Glutamatergic neuron (in vitro differentiated cells): ENCODE results near the gene SMARCD3. TPM values are rescaled to one million over a fixed set of nuclear protein-coding genes. Genes with fewer than 3 reads are reported as not detected.

Experiments
- DNase-seq: peaks from one replicate; pipeline ENCODE4 v3.0.0; 2022
- H3K27ac Mint-ChIP-seq: one replicate; pipeline ENCODE4 v1.8.0; 2020; ENCODE audit warnings: mild to moderate bottlenecking, mixed read lengths, inconsistent platforms; ENCODE audit not compliant: unreplicated experiment
- H3K27me3 Mint-ChIP-seq: one replicate; pipeline ENCODE4 v1.8.0; 2020; ENCODE audit warnings: mild to moderate bottlenecking, moderate library complexity, mixed read lengths, inconsistent platforms; ENCODE audit not compliant: unreplicated experiment
- H3K36me3 Mint-ChIP-seq: one replicate; pipeline ENCODE4 v1.8.0; 2020; ENCODE audit warnings: mild to moderate bottlenecking, mixed read lengths, inconsistent platforms; ENCODE audit not compliant: unreplicated experiment
- H3K4me1 Mint-ChIP-seq: one replicate; pipeline ENCODE4 v1.8.0; 2020; ENCODE audit warnings: mild to moderate bottlenecking, low read depth, mixed read lengths, inconsistent platforms; ENCODE audit not compliant: unreplicated experiment
- H3K4me3 Mint-ChIP-seq: one replicate; pipeline ENCODE4 v1.8.0; 2020; ENCODE audit warnings: mild to moderate bottlenecking, mixed read lengths, inconsistent platforms; ENCODE audit not compliant: unreplicated experiment
- H3K9me3 Mint-ChIP-seq: one replicate; pipeline ENCODE4 v1.8.0; 2020; ENCODE audit warnings: mild to moderate bottlenecking, moderate library complexity, mixed read lengths, inconsistent platforms; ENCODE audit not compliant: unreplicated experiment
- CTCF ChIP-seq: fragments of 200-600 bp; sonication (generic); IDR thresholded peaks from one replicate; pipeline ENCODE4 v1.5.0; 2021; ENCODE audit not compliant: partially characterized antibody, unreplicated experiment
- total RNA-seq: library from RNA; stranded (reverse); fragmentation: NEBNext Ultra II Directional; extraction: Animal tissue kit (Norgen Biotek cat#: 25700); gene quantifications from one replicate; pipeline ENCODE4 v1.2.1, GENCODE V29; 2021; ENCODE audit not compliant: unreplicated experiment

Gene SMARCD3
- total RNA-seq, 1 donor from 2014 or later, result 5.1 TPM

- Mint-ChIP-seq H3K4me3 (no peak overlapping the region), H3K36me3 (no peaks in the 10 kb centered on the region), H3K4me1 (peaks cover 2% of the 10 kb centered on the region), H3K27me3 (peaks cover 11% of the 10 kb centered on the region), H3K9me3 (peaks cover 6% of the 10 kb centered on the region), H3K27ac (no peak overlapping the region)
- DNase-seq, result no peak
- no peak for TF ChIP-seq CTCF
These were observed 50.6 kb downstream of the SMARCD3 start for GRCh38 chr7:151197932-151198331.

- DNase-seq, result no peak
- H3K36me3 Mint-ChIP-seq, result no peaks in the 10 kb centered on the region
- TF ChIP-seq CTCF, result no peak
- no peak overlapping the region for H3K4me3 Mint-ChIP-seq
- H3K4me1 Mint-ChIP-seq, result no peaks in the 10 kb centered on the region
- H3K9me3 Mint-ChIP-seq, result peaks cover 2% of the 10 kb centered on the region
- peaks cover 8% of the 10 kb centered on the region for H3K27me3 Mint-ChIP-seq
- no peak overlapping the region for H3K27ac Mint-ChIP-seq
These were observed 52.7 kb downstream of the SMARCD3 start for GRCh38 chr7:151195616-151196450.

GRCh38 chr7:151194188-151194587, 54.3 kb downstream of the SMARCD3 start:
- H3K36me3 Mint-ChIP-seq, result no peaks in the 10 kb centered on the region
- no peak overlapping the region for H3K4me3 Mint-ChIP-seq
- no peaks in the 10 kb centered on the region for H3K4me1 Mint-ChIP-seq
- TF ChIP-seq CTCF, result no peak
- no peak for DNase-seq
- H3K9me3 Mint-ChIP-seq, result peaks cover 6% of the 10 kb centered on the region
- peaks cover 8% of the 10 kb centered on the region for H3K27me3 Mint-ChIP-seq
- H3K27ac Mint-ChIP-seq, result no peak overlapping the region

- no peak overlapping the region for H3K27ac Mint-ChIP-seq
These were observed 55.1 kb downstream of the SMARCD3 start for GRCh38 chr7:151193203-151193978.

More at GRCh38 chr7:151193203-151193978, 55.1 kb downstream of the SMARCD3 start:
- peaks cover 8% of the 10 kb centered on the region for H3K27me3 Mint-ChIP-seq
- no peak for DNase-seq
- no peak for TF ChIP-seq CTCF
- H3K4me1 Mint-ChIP-seq, result no peaks in the 10 kb centered on the region
- peaks cover 3% of the 10 kb centered on the region for H3K9me3 Mint-ChIP-seq
- no peak overlapping the region for H3K4me3 Mint-ChIP-seq
- no peaks in the 10 kb centered on the region for H3K36me3 Mint-ChIP-seq
